Right lung (tissue), 5 donors: ENCODE measurements around the gene RRAS. TPM values are rescaled to one million over a fixed set of nuclear protein-coding genes. Genes with fewer than 3 reads are reported as not detected.

ENCODE experiments used
- polyA plus RNA-seq, 5 donors: library from polyadenylated mRNA; unstranded; fragments of 120-200 nt; gene quantifications; one replicate each; pipeline versions ENCODE4 v1.2.1 to v1.2.3, GENCODE V29; 2013; ENCODE audit warnings: inconsistent platforms in 1 of 5, low replicate concordance in 1 of 5; ENCODE audit not compliant: insufficient read length in 5 of 5, insufficient read depth in 1 of 5

RRAS gene
- polyA plus RNA-seq, 5 donors: 20.3 to 39.5 (median 24.7) TPM

Other genes with a start within 250 kb of the RRAS start
- gene PTH2, start 216.7 kb downstream of the RRAS start, polyA plus RNA-seq: not detected
- not detected for gene GFY, start 214.8 kb downstream of the RRAS start, polyA plus RNA-seq
- under 1 TPM; 0.31 to 0.51 (median 0.34) TPM for gene SLC17A7, start 198.6 kb downstream of the RRAS start, polyA plus RNA-seq
- 10 to 100 TPM; 66.9 to 88.7 (median 78.2) TPM for gene PIH1D1, start 188.3 kb downstream of the RRAS start, polyA plus RNA-seq
- 10 to 100 TPM; 12.8 to 24.3 (median 14.0) TPM for gene ALDH16A1, start 186.9 kb downstream of the RRAS start, polyA plus RNA-seq
- gene FLT3LG, start 165.9 kb downstream of the RRAS start, polyA plus RNA-seq: 10 to 100 TPM in 1 of 5 donors, 1 to 10 TPM in 4; 4.8 to 10.1 (median 6.5) TPM
- 1,000 to 10,000 TPM; 3,241 to 4,813 (median 3,633) TPM for gene RPL13A, start 152.5 kb downstream of the RRAS start, polyA plus RNA-seq
- 1,000 to 10,000 TPM; 3,362 to 3,985 (median 3,582) TPM for gene RPS11, start 143.7 kb downstream of the RRAS start, polyA plus RNA-seq
- gene FCGRT, start 127.5 kb downstream of the RRAS start, polyA plus RNA-seq: 100 to 1,000 TPM; 258 to 406 (median 318) TPM
- gene RCN3, start 112.1 kb downstream of the RRAS start, polyA plus RNA-seq: 10 to 100 TPM; 13.9 to 48.4 (median 21.5) TPM
- gene NOSIP, start 59.6 kb downstream of the RRAS start, polyA plus RNA-seq: 10 to 100 TPM; 51.0 to 80.7 (median 59.0) TPM
- gene PRRG2, start 58.8 kb downstream of the RRAS start, polyA plus RNA-seq: 1 to 10 TPM; 3.3 to 6.1 (median 4.4) TPM
- 10 to 100 TPM; 15.9 to 35.4 (median 23.7) TPM for gene PRR12, start 49.0 kb downstream of the RRAS start, polyA plus RNA-seq
- gene SCAF1, start 2.1 kb upstream of the RRAS start, polyA plus RNA-seq: 10 to 100 TPM; 18.4 to 45.0 (median 31.3) TPM
- 10 to 100 TPM; 48.9 to 87.5 (median 73.7) TPM for gene IRF3, start 25.7 kb upstream of the RRAS start, polyA plus RNA-seq
- 10 to 100 TPM; 20.2 to 34.8 (median 24.7) TPM for gene BCL2L12, start 25.8 kb upstream of the RRAS start, polyA plus RNA-seq
- 100 to 1,000 TPM; 189 to 299 (median 236) TPM for gene PRMT1, start 37.1 kb upstream of the RRAS start, polyA plus RNA-seq
- gene ADM5, start 49.5 kb upstream of the RRAS start, polyA plus RNA-seq: 1 to 10 TPM in 4 of 5 donors, under 1 TPM in 1; 0.76 to 2.8 (median 1.3) TPM
- gene CPT1C, start 51.0 kb upstream of the RRAS start, polyA plus RNA-seq: 10 to 100 TPM; 24.3 to 34.0 (median 27.8) TPM
- under 1 TPM; 0.16 to 0.36 (median 0.28) TPM for gene TSKS, start 123.2 kb upstream of the RRAS start, polyA plus RNA-seq
- 10 to 100 TPM; 47.8 to 87.2 (median 57.3) TPM for gene AP2A1, start 126.9 kb upstream of the RRAS start, polyA plus RNA-seq
- 10 to 100 TPM; 21.6 to 28.9 (median 27.2) TPM for gene FUZ, start 173.1 kb upstream of the RRAS start, polyA plus RNA-seq
- 10 to 100 TPM; 45.4 to 63.8 (median 54.8) TPM for gene MED25, start 178.1 kb upstream of the RRAS start, polyA plus RNA-seq
- 100 to 1,000 TPM; 207 to 317 (median 259) TPM for gene PTOV1, start 211.0 kb upstream of the RRAS start, polyA plus RNA-seq
- 10 to 100 TPM; 54.1 to 76.4 (median 59.0) TPM for gene PNKP, start 227.4 kb upstream of the RRAS start, polyA plus RNA-seq
- 10 to 100 TPM; 26.9 to 49.1 (median 29.9) TPM for gene AKT1S1, start 237.2 kb upstream of the RRAS start, polyA plus RNA-seq
- 10 to 100 TPM; 32.2 to 49.5 (median 48.3) TPM for gene TBC1D17, start 237.6 kb upstream of the RRAS start, polyA plus RNA-seq